Neural crest cell (in vitro differentiated cells): ENCODE results near the gene ZNF234. TPM values are rescaled to one million over a fixed set of nuclear protein-coding genes. Genes with fewer than 3 reads are reported as not detected.
"Not testable (repeated sequence)": the region's sequence is repeated elsewhere in the genome, so short reads cannot be mapped to it uniquely, and the experiment has no call there.

Experiments used
- DNase-seq: peaks from one replicate; pipeline ENCODE4 v3.0.0; 2021; ENCODE audit warnings: low read depth, mixed read lengths, low spot score
- H3K27ac Mint-ChIP-seq: one replicate; pipeline ENCODE4 v1.8.0; 2021; ENCODE audit warnings: mild to moderate bottlenecking, mixed read lengths; ENCODE audit not compliant: unreplicated experiment
- H3K27me3 Mint-ChIP-seq: 2 replicates; pipeline ENCODE4 v1.8.0; 2021; ENCODE audit warnings: low read depth, mild to moderate bottlenecking, mixed read lengths
- H3K36me3 Mint-ChIP-seq: 2 replicates; pipeline ENCODE4 v1.8.0; 2021; ENCODE audit warnings: low read depth, mild to moderate bottlenecking, mixed read lengths
- H3K4me1 Mint-ChIP-seq: 2 replicates; pipeline ENCODE4 v1.8.0; 2021; ENCODE audit warnings: mixed read lengths
- H3K4me3 Mint-ChIP-seq: one replicate; pipeline ENCODE4 v1.8.0; 2021; ENCODE audit warnings: mild to moderate bottlenecking, mixed read lengths
- H3K9me3 Mint-ChIP-seq: 2 replicates; pipeline ENCODE4 v1.8.0; 2021; ENCODE audit warnings: mixed read lengths
- total RNA-seq: library from RNA; stranded (reverse); gene quantifications from 2 replicates; pipeline ENCODE4 v1.2.1, GENCODE V29; 2021
- TF ChIP-seq, protein P1 (sequence below): fragments of 200-600 bp; sonication (generic); conservative IDR thresholded peaks from 2 replicates; pipeline ENCODE4 v1.5.0; 2021; ENCODE audit warnings: antibody characterized with exemption, mild to moderate bottlenecking

ZNF234 gene
- total RNA-seq, 1 donor from 2014 or later, result 18.6 TPM

DNA sequence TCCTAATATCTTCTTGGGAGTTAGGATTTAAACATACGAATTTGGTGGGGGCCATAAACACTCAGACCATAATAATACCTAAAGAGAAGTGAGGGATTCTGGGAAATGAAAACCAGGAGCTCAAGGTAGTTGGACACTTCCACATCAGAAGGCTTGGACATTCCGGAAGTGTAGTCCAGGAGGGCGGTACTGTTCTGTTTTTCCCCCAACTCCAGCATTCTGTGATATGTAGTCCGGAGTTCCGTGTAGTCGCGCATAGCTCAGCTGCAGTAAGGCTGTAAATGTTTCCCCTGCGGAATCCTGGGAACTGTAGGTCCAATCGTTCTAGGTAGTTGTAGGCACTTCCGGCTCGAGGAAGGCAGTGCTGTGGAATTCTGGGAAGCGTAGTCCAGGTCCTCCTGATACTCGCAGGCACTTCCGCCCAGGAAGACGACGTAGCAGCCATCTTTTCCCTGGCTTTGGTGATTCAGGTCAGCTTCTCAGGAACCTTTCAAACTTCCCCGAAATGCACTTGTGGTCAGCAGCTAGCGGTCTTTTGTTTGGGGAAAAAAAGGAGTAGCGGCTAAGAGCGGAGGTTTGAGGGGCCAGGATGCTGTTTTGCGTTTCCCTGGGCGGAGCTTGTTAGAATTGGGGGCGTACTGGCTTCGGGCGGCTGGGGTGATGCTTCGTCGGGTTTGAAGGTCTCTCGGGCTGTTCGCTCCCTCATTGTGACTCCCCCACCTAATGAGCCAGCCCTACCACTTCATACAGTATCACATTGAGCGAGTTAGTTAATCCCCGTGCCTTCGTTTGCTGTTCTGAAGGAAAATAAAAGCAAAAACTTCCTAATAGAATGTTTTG lies 23.5 kb downstream of the ZNF234 start, which contains the start of gene ZNF226:
Gene ZNF226 (plus strand): TSS at position 428 of the 840 bp plus-strand sequence. CDS start 4,981 bp downstream, outside the sequence.
- H3K9me3 Mint-ChIP-seq, result peaks cover 10% of the 10 kb centered on the region
- H3K27me3 Mint-ChIP-seq, result no peaks in the 10 kb centered on the region
- H3K27ac Mint-ChIP-seq, result peak within 1 kb of the TSS; percentile 99
- H3K4me3 Mint-ChIP-seq, result peak within 1 kb of the TSS; percentile 99
- H3K36me3 Mint-ChIP-seq, result peaks cover 27% of the 10 kb centered on the region
- TF ChIP-seq, protein P1, sequence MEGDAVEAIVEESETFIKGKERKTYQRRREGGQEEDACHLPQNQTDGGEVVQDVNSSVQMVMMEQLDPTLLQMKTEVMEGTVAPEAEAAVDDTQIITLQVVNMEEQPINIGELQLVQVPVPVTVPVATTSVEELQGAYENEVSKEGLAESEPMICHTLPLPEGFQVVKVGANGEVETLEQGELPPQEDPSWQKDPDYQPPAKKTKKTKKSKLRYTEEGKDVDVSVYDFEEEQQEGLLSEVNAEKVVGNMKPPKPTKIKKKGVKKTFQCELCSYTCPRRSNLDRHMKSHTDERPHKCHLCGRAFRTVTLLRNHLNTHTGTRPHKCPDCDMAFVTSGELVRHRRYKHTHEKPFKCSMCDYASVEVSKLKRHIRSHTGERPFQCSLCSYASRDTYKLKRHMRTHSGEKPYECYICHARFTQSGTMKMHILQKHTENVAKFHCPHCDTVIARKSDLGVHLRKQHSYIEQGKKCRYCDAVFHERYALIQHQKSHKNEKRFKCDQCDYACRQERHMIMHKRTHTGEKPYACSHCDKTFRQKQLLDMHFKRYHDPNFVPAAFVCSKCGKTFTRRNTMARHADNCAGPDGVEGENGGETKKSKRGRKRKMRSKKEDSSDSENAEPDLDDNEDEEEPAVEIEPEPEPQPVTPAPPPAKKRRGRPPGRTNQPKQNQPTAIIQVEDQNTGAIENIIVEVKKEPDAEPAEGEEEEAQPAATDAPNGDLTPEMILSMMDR, result no peak
- peaks cover 37% of the 10 kb centered on the region for H3K4me1 Mint-ChIP-seq
- DNase-seq, result peak; percentile 64

DNA sequence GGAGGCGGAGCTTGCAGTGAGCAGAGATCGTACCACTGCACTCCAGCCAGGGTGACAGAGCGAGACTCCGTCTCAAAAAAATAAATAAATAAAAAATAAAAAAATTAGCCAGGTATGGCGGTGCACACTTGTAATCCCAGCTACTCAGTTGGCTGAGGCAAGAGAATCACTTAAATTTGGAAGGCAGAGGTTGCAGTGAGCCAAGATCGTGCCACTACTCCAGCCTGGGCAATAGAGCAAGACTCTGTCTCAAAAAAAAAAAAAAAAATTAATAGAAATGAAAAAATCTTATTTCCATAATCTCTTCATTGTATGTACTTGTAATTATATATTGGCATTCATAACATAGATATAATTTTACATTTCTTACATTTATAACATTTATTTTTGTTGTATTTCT lies 29.3 kb downstream of the ZNF234 start:
- not testable (repeated sequence) for DNase-seq, H3K4me3 Mint-ChIP-seq, H3K27me3 Mint-ChIP-seq, H3K27ac Mint-ChIP-seq
- Mint-ChIP-seq H3K4me1 (peaks cover 22% of the 10 kb centered on the region), H3K36me3 (peaks cover 67% of the 10 kb centered on the region), H3K9me3 (peaks cover 17% of the 10 kb centered on the region)

DNA sequence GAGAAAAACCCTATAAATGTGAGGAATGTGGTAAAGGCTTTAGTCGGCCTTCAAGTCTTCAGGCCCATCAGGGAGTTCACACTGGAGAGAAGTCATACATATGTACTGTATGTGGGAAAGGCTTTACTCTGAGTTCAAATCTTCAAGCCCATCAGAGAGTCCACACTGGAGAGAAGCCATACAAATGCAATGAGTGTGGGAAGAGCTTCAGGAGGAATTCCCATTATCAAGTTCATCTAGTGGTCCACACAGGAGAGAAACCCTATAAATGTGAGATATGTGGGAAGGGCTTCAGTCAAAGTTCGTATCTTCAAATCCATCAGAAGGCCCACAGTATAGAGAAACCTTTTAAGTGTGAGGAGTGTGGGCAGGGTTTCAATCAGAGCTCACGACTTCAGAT lies 35.2 kb downstream of the ZNF234 start:
- H3K4me1 Mint-ChIP-seq, result no peaks in the 10 kb centered on the region
- H3K36me3 Mint-ChIP-seq, result peaks cover 67% of the 10 kb centered on the region
- H3K27ac Mint-ChIP-seq, result no peak overlapping the region
- TF ChIP-seq, protein P1, result no peak
- peaks cover 44% of the 10 kb centered on the region for H3K9me3 Mint-ChIP-seq
- H3K4me3 Mint-ChIP-seq, result no peak overlapping the region
- H3K27me3 Mint-ChIP-seq, result no peaks in the 10 kb centered on the region
- DNase-seq, result no peak

DNA sequence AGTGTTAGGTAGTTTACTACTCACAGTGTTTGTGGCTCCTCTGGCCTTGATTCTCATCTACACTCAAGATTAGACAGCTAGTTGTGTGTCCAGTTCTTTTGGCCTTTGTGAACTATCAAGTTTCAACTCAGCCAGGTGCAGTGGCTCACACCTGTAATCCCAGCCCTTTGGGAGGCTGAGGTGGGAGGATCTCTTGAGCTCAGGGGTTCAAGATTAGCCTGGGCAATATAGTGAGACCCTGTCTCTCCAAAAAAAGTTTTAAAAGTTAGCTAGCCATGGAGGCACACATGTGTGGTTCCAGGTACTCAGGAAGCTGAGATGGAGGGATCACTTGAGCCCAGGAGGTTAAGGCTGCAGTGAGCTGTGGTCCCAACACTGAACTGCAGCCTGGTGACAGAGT lies 39.6 kb downstream of the ZNF234 start:
- Mint-ChIP-seq H3K36me3 (peaks cover 24% of the 10 kb centered on the region), H3K9me3 (peaks cover 25% of the 10 kb centered on the region), H3K27me3 (no peaks in the 10 kb centered on the region), H3K4me1 (no peaks in the 10 kb centered on the region), H3K4me3 (no peak overlapping the region), H3K27ac (no peak overlapping the region)
- TF ChIP-seq, protein P1, result no peak
- no peak for DNase-seq

DNA sequence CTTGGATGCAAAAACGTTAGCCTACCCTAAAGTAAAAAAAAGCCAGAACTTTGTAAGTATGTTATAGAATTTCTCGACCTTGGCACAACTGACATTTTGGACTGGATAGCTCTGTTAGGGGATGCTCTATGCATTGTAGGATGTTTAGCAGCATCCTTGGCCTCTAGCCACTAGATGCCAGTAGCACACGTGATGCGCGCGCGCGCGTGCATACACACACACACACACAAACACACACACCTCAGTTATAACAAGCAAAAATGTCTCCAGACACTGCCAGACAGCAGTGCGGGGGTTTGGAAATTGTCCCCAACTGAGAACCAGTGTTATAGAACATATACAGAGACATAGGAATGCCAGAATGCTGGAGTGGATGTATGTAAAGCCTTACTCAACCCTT lies 40.8 kb downstream of the ZNF234 start:
- Mint-ChIP-seq H3K4me1 (no peaks in the 10 kb centered on the region), H3K9me3 (peaks cover 13% of the 10 kb centered on the region), H3K27ac (no peak overlapping the region), H3K4me3 (no peak overlapping the region), H3K36me3 (peaks cover 13% of the 10 kb centered on the region), H3K27me3 (no peaks in the 10 kb centered on the region)
- TF ChIP-seq, protein P1, result no peak
- no peak for DNase-seq

DNA sequence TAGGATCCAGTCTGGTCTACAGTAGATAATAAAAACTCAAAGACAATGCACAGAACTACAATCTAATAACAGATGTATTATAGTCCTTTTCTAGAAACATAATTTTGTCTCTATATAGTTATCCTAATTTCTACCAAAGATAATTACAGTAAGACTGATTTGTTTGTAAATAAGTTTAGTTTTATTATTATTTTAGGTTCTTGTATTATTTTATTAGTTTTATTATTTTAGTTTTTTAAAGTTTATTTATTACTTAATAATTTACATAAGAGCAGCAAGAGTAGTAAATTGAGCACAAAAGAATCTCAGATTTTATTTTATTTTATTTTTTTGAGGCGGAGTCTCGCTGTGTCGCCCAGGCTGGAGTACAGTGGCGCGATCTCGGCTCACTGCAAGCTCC lies 48.7 kb downstream of the ZNF234 start:
- Mint-ChIP-seq H3K36me3 (peaks cover 11% of the 10 kb centered on the region), H3K4me1 (no peaks in the 10 kb centered on the region), H3K9me3 (peaks cover 5% of the 10 kb centered on the region), H3K27ac (no peak overlapping the region), H3K27me3 (no peaks in the 10 kb centered on the region), H3K4me3 (no peak overlapping the region)
- TF ChIP-seq, protein P1, result no peak
- DNase-seq, result no peak
